ENCODE measurements around the gene STX8.

GRCh38 chr17:9225305-9226101 lies 350.1 kb downstream of the STX8 start:
- no peak for TF ChIP-seq POLR2AphosphoS5 (IDR thresholded peaks at IDR 0.05)
- TF ChIP-seq, protein P1, sequence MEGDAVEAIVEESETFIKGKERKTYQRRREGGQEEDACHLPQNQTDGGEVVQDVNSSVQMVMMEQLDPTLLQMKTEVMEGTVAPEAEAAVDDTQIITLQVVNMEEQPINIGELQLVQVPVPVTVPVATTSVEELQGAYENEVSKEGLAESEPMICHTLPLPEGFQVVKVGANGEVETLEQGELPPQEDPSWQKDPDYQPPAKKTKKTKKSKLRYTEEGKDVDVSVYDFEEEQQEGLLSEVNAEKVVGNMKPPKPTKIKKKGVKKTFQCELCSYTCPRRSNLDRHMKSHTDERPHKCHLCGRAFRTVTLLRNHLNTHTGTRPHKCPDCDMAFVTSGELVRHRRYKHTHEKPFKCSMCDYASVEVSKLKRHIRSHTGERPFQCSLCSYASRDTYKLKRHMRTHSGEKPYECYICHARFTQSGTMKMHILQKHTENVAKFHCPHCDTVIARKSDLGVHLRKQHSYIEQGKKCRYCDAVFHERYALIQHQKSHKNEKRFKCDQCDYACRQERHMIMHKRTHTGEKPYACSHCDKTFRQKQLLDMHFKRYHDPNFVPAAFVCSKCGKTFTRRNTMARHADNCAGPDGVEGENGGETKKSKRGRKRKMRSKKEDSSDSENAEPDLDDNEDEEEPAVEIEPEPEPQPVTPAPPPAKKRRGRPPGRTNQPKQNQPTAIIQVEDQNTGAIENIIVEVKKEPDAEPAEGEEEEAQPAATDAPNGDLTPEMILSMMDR (IDR thresholded peaks at IDR 0.05): no peak
- no peak for TF ChIP-seq POLR2A (IDR thresholded peaks at IDR 0.05)

All from prostate gland (tissue), 2 donors.